ENCODE data around the gene NCOA1. TPM values are rescaled to one million over a fixed set of nuclear protein-coding genes. Genes with fewer than 3 reads are reported as not detected.
"Not testable (repeated sequence)": the region's sequence is repeated elsewhere in the genome, so short reads cannot be mapped to it uniquely, and the experiment has no call there.

NCOA1 gene
- total RNA-seq, 1 donor from 2014 or later = 69.9 TPM

DNA sequence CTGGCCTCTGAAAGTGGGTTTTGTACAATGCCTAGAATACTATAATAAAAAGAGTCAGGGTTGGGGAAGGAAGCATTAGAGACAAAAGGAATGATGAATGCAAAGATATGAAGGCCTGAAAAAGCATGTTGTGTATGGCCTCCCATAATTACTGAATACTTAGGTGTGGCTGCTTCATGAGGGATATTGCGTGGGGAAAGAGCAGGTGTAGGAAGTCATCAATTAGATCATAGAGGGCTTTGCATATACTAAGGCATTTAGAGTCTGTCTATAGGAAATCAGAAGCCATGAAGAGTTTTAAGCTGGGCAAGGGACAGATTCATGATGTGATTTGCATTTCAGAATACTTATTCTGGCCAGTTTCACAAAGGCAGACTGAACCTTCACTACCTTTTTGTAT lies 48.2 kb downstream of the NCOA1 start:
- DNase-seq (ENCODE audit: low spot score) = no peak

DNA sequence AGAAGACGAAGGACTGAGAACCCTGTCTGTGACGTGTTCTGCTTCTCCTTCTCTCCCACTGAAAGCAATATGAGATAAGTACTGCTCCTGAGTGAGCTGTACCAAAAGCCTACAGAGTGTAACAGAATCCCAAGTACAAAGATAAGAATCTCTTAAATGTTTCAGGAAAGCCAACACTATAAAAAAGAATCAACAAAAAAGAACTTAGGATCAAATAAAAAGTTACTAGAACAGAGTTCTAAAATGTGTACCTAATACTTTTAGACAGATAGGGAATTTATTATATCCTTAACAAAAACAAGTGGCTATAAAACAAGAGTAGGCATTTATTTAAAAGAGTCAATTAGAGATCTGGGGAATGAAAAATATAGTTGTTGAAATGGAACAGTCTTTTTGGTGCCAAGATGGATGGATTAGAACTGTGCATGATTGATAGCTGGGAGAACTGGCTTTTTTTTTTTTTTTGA lies 49.0 kb downstream of the NCOA1 start:
- no peak for DNase-seq (ENCODE audit: low spot score)

DNA sequence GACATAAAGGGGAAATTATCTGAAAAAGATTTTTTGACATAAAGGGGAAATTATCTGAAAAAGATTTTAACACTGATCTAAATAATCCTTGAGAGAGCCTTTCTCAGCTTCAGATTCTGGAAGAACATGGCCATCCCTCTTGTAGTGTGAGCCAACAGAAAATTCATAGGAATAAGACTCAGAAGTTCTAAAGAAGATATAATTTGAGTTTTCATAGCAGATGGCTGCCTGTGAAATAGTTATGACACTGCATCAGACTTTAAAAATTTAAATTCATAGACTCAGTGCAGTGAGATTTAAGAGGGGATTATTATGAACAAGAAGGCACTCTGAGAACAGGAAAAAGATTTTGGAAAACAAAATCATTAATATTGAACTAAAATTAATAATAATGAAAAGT lies 50.6 kb downstream of the NCOA1 start:
- no peak for DNase-seq (ENCODE audit: low spot score)

DNA sequence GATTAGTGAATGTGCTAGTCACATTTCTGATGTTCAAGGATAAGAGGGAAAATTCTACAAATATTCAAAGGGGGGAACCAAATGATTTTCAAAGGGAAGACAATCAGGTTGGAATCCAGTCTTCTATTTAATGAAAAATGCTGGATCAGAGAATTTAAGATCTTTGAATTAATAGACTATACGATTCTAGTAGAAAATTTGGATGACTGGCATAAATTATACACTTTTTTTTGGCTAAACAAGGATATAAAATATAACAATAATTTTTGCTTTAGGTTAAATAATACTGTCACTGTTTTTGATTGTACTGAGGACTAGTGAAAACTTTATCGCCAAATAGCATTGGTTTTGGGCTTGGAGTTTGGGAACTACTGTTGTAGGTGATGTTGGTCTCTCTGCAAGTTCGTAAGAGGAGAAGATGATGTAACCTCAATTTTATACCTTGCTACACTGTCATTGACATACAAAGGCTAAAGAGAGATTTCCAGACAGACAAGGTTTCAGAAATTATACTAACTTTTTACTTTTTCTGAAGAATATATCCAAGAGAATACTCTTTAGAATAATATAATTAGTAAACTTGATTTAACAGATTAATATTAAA lies 51.3 kb downstream of the NCOA1 start:
- no peak for DNase-seq (ENCODE audit: low spot score)

- no peak for DNase-seq (ENCODE audit: low spot score)
Measured at GRCh38 chr2:24543252-24543651, 52.2 kb downstream of the NCOA1 start.

GRCh38 chr2:24544456-24545115 lies 53.5 kb downstream of the NCOA1 start:
- DNase-seq (ENCODE audit: low spot score) = no peak

- no peak for DNase-seq (ENCODE audit: low spot score)
Measured at GRCh38 chr2:24546669-24547068, 55.6 kb downstream of the NCOA1 start.

DNA sequence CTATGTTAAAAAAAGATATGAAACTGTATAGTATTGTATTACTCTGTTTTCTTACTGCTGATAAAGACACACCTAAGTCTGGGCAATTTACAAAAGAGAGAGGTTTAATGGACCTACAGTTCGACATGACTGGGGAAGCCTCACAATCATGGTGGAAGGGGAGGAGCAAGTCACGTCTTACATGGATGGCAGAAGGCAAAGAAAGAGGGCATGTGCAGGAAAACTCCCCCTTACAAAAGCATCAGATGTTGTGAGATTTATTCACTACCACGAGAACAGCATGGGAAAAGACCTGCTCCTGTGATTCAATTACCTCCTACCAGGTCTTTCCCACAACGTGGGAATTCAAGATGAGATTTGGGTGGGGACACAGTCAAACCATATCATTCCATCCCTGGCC lies 57.0 kb downstream of the NCOA1 start:
- DNase-seq (ENCODE audit: low spot score) = no peak

DNA sequence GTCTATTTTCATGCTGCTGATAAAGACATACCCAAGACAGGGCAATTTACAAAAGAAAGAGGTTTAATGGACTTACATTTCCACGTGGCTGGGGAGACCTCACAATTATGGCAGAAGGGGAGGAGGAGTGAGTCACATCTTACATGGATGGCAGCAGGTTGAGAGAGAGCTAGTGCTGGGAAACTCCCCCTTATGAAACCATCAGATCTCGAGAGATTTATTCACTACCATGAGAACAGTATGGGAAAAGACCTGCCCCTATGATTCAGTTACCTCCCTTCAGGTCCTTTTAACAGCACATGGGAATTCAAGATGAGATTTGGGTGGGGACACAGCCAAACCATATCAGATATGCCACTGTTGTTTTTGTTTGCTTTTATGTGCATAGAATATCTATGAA lies 59.2 kb downstream of the NCOA1 start:
- DNase-seq (ENCODE audit: low spot score) = not testable (repeated sequence)

- DNase-seq (ENCODE audit: low spot score) = no peak
Measured at GRCh38 chr2:24551016-24551415, 60.0 kb downstream of the NCOA1 start.

- no peak for DNase-seq (ENCODE audit: low spot score)
Measured at GRCh38 chr2:24552836-24553235, 61.8 kb downstream of the NCOA1 start.

GRCh38 chr2:24558781-24559472 lies 67.9 kb downstream of the NCOA1 start:
- DNase-seq (ENCODE audit: low spot score) = no peak

DNA sequence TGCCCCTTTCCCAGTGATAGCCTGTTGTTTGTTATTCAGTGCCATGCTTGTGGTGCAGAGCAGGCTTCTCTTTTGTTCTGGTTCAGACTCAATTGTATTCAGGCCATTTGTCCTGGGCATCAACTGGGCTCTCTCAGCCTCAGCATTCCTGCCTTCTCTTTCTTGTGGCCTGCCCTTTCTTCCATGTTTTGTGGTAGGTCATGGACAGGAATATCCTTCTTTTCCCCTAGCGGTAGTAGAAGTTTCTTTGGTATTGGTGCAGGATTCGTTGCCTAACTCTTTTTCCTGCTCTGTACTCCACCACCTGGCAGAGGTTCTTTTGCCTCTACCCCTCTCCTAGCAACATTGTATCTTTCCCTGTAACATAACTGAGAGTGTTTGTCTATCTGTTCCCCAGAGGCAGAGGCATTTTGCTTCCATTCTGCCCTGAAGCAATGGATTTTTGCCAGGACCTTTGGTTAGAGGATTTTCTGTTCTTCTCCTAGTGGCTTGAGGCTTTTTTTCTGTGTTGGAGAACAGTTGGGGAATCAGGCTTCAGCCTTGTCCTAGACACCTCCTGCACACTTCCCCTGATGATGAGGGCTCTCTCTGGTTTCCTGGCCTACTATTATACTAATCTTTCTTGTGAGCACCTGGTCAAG lies 68.5 kb downstream of the NCOA1 start:
- DNase-seq (ENCODE audit: low spot score) = no peak

DNA sequence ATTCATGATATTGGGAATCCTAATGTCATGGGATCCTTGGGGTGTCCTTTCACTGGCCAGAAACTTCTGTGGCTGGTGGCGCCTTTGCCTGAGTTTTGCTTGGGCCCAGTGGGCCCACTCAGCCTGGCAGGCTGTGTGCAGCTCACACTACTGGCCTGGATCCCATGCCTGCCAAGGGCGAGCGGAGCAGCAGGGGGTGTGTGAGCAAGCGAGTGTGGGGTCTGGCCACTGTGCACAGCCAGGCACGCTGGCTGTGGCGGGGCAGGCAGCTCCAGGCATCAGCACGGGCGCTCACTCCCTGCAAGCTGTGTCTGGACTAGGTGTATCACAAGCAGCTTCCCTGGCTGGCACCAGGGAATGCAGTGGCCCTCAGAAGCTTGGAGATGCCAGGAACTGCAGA lies 74.5 kb downstream of the NCOA1 start:
- DNase-seq (ENCODE audit: low spot score) = no peak

- no peak for DNase-seq (ENCODE audit: low spot score)
Measured at GRCh38 chr2:24566209-24566608, 75.2 kb downstream of the NCOA1 start.

DNA sequence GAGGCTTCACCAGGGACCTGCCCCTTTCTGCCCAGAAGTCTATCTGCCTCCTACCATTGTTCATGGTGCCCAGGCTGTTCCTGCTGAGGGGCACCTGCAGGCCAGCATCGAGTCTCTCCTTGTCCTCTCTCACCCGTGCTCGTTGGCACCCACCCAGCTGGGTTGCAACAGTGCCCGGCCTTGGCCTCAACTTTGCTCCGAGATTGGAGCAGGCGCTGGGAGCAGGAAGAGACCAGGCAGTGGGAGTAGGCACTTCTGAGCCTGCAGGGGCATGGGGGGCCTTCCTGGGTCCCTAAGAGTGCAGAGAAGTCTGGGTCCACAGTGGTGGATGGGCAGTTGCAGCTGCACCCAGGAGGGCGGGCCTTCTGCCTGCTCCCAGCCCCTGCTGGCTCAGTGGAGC lies 75.6 kb downstream of the NCOA1 start:
- no peak for DNase-seq (ENCODE audit: low spot score)

DNA sequence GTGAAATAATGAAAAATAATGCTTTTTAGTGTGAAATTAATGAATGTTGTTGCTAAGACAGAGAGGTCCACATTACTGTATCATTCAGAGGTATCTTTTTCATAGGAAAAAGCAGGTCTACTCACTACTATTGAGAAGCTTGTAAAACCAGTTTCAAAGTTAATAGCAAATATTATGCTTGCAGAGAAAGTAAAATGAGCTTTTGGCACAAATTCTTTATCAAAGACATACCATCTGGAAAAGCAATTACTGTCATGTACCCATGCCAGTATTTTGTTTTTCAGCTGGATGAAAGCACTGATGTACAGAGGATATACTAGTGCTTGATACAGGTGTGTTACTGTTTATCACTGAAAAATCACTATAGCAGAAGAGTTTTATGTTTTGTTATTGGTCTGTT lies 77.5 kb downstream of the NCOA1 start:
- DNase-seq (ENCODE audit: low spot score) = no peak

GRCh38 chr2:24569565-24569964 lies 78.5 kb downstream of the NCOA1 start:
- not testable (repeated sequence) for DNase-seq (ENCODE audit: low spot score)

DNA sequence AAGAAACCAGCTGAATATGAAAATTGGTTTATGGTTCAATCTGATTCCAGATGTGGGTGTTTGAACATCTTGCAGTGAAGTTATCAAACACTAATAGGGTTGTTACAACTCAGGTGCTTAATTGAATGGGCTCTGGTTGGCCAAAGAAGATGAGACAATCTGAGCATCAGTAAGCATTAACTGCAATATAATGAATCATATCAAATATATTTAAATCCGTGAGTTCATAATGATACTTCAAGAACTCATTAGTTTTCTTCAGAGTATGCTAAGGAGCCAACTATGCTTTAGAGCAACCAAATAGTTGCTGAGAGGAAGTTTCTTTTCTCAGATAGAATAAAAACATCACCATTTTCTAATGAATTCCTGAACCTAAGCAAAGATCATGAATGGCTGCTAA lies 79.2 kb downstream of the NCOA1 start:
- DNase-seq (ENCODE audit: low spot score) = no peak

DNA sequence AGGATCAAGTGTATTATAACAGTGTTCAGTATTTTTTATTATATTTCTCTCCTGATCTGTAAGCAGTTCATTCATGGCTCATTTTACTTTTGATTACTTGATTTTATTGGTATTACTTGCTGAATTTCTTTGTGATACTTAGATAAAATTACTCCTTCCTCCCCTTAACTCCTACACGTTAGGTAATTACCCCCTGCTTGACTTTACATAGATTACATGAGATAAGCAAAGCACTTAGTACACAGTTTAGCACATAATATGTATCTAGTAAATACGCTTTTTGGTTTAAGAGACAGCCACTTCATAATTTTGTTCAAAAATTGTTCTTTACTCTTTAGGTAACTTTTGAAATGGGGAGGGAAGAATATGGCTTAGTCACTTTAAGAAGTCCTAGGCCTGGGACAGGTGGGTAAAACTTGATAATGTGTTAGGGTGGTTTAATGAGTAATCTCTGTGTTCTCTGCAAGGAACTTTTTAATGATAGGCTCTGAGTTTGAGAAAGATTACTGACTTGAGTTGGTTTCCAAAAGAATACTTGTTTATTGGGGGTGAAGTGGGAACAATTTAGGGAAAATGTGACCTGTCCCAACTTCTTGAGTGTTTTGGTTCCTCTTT lies 80.9 kb downstream of the NCOA1 start:
- DNase-seq (ENCODE audit: low spot score) = no peak

DNA sequence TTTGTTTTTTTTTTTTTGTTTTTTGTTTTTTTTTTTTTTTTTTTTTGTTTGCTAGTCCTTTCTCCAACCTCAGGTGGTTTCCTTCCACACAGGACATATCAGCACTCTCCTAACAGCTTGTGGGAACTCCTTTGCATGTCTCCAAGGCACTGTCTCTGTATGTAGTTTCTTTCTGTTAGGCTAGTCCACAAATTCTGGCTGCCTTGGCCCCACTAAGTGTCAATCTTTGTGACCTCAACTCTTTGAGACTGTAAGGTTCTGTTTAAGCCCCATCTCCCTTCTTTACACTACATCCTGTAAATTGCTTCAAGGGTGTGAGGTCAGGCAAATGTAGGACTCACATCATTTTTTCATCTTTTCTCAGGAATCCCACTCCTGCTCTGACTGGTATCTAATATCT lies 85.1 kb downstream of the NCOA1 start:
- DNase-seq (ENCODE audit: low spot score) = no peak

DNA sequence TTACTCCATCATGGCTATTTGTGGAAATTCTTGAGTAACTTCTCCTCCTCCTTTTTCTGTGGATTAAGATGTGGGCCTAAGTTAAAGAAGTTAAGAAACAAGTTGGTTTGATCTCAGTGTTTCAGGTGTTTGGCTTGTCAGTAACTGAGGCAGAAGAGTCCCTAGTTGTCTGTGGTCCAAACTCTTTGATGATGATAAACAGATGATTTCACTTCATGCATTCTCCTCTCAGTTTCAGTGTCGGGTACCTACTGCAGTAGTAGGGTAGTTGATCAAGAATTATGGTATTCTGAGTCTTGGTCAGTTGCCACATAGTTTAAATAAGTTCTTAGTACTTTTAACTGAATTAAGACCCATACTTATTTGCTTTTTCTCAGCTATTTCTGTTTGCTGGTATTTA lies 85.6 kb downstream of the NCOA1 start:
- no peak for DNase-seq (ENCODE audit: low spot score)
